ENCODE data around the gene DPP10. TPM values are rescaled to one million over a fixed set of nuclear protein-coding genes. Genes with fewer than 3 reads are reported as not detected.

Gene DPP10
- total and polyA plus RNA-seq, 10 of the 15 experiments (the other 5 are each of a cell fraction or from before 2014, with no cell fraction given): not detected

GRCh38 chr2:114805195-114805594, 362.8 kb downstream of the DPP10 start:
- RAD21 ChIA-PET (ENCODE audit: unreplicated experiment): no interaction called here
- in situ Hi-C loops (cut with MboI): no loop called here

GRCh38 chr2:114810092-114810491, 367.7 kb downstream of the DPP10 start:
- Histone ChIP-seq H3K9ac (ENCODE audit: control insufficient read depth, insufficient read depth, low read length) (no peak overlapping the region), H3K4me3 (no peak overlapping the region), H3K4me2 (ENCODE audit: control insufficient read depth, insufficient read depth) (no peak overlapping the region), H2AFZ (ENCODE audit: control insufficient read depth, low read depth, low read length) (no peak overlapping the region), H3K36me3 (ENCODE audit: control insufficient read depth in 2 of 2, insufficient read depth in 2 of 2, low read length in 1 of 2) (no peaks in the 10 kb centered on the region), H3K27me3 (replicated peaks in 1 of 2; ENCODE audit: control insufficient read depth in 2 of 2, insufficient read depth in 2 of 2, low read length in 1 of 2) (no peaks in the 10 kb centered on the region), H3K9me3 (replicated peaks; ENCODE audit: control insufficient read depth, insufficient read depth, low read length) (no peaks in the 10 kb centered on the region), H3K4me1 (ENCODE audit: control insufficient read depth, insufficient read depth, low read length) (no peaks in the 10 kb centered on the region), H3K27ac (ENCODE audit: control insufficient read depth, insufficient read depth) (no peak overlapping the region), H3K79me2 (ENCODE audit: control insufficient read depth, insufficient read depth, low read length) (no peaks in the 10 kb centered on the region), H4K20me1 (ENCODE audit: control insufficient read depth, insufficient read depth) (no peaks in the 10 kb centered on the region)
- CTCF ChIA-PET: no interaction called here
- POLR2A ChIA-PET: no interaction called here
- WGBS (ENCODE audit: insufficient coverage, insufficient replicate concordance, low lambda C conversion rate, missing lambda C conversion rate): 0% methylated on average over 5 of the region's 5 CpGs
- intact Hi-C loops (cut with micrococcal nuclease; ENCODE audit: unreplicated experiment): no loop called here
- no TSS peak for BruUV-seq (replicated peaks)
- TF ChIP-seq RAD21 (IDR thresholded peaks at IDR 0.05; ENCODE audit: insufficient read depth, low read depth, low read length): no peak
- TF ChIP-seq NR2F1 (conservative IDR thresholded peaks at IDR 0.05): no peak
- no peak for TF ChIP-seq NFYB (IDR thresholded peaks at IDR 0.05; ENCODE audit: insufficient read depth, low read depth, low read length)
- RAD21 ChIA-PET (ENCODE audit: unreplicated experiment): no interaction called here
- ATAC-seq (no peak), FAIRE-seq (no peak), DNase-seq (ENCODE audit: low read depth, low spot score) (no peak)
- SMC1A ChIA-PET (ENCODE audit: uncharacterized antibody, unreplicated experiment): no interaction called here
- in situ Hi-C loops (cut with MboI): no loop called here

More at GRCh38 chr2:114805195-114805594, 362.8 kb downstream of the DPP10 start:
- ChIA-PET SMC1A (ENCODE audit: uncharacterized antibody, unreplicated experiment) (no interaction called here), POLR2A (no interaction called here), CTCF (no interaction called here)
- Histone ChIP-seq H3K27ac (ENCODE audit: control insufficient read depth, insufficient read depth) (no peak overlapping the region), H2AFZ (ENCODE audit: control insufficient read depth, low read depth, low read length) (no peak overlapping the region), H3K4me3 (no peak overlapping the region), H3K9ac (ENCODE audit: control insufficient read depth, insufficient read depth, low read length) (no peak overlapping the region), H4K20me1 (ENCODE audit: control insufficient read depth, insufficient read depth) (no peaks in the 10 kb centered on the region), H3K27me3 (replicated peaks in 1 of 2; ENCODE audit: control insufficient read depth in 2 of 2, insufficient read depth in 2 of 2, low read length in 1 of 2) (no peaks in the 10 kb centered on the region), H3K79me2 (ENCODE audit: control insufficient read depth, insufficient read depth, low read length) (no peaks in the 10 kb centered on the region), H3K9me3 (replicated peaks; ENCODE audit: control insufficient read depth, insufficient read depth, low read length) (no peaks in the 10 kb centered on the region), H3K4me2 (ENCODE audit: control insufficient read depth, insufficient read depth) (no peak overlapping the region), H3K4me1 (ENCODE audit: control insufficient read depth, insufficient read depth, low read length) (no peaks in the 10 kb centered on the region), H3K36me3 (ENCODE audit: control insufficient read depth in 2 of 2, insufficient read depth in 2 of 2, low read length in 1 of 2) (no peaks in the 10 kb centered on the region)
- BruUV-seq (replicated peaks): no TSS peak
- WGBS (ENCODE audit: insufficient coverage, insufficient replicate concordance, low lambda C conversion rate, missing lambda C conversion rate): 0% methylated on average over 3 of the region's 3 CpGs
- intact Hi-C loops (cut with micrococcal nuclease; ENCODE audit: unreplicated experiment): no loop called here
- no peak for DNase-seq (ENCODE audit: low read depth, low spot score)
- FAIRE-seq: no peak
- ATAC-seq: no peak
- TF ChIP-seq SUPT20H (IDR thresholded peaks at IDR 0.05; ENCODE audit: borderline replicate concordance, control insufficient read depth, low read depth, low read length): no peak
- no peak for TF ChIP-seq SPI1 (IDR thresholded peaks at IDR 0.05; ENCODE audit: borderline replicate concordance, insufficient read depth, low read depth, low read length)

Measured in GM12878 (cell line).